Neural cell (in vitro differentiated cells): ENCODE results near the gene LNX1. TPM values are rescaled to one million over a fixed set of nuclear protein-coding genes. Genes with fewer than 3 reads are reported as not detected.

ENCODE experiments used
- H2AFZ ChIP-seq: fragments of 200-600, 300-800 bp; sonication (generic), shearing (Covaris generic); 2 replicates; pipeline ENCODE4 v1.6.0; 2014; ENCODE audit warnings: low read depth, mild to moderate bottlenecking, antibody characterized with exemption, low read length, moderate library complexity
- H3F3A ChIP-seq: fragments of 200-600 bp; shearing (Covaris generic); 2 replicates; pipeline ENCODE4 v1.6.1; 2016; ENCODE audit warnings: mild to moderate bottlenecking, moderate library complexity, mixed read lengths, antibody characterized with exemption, low read length; ENCODE audit not compliant: insufficient read depth, poor library complexity, severe bottlenecking
- H3K27ac ChIP-seq: fragments of 200-600, 300-800 bp; sonication (generic), shearing (Covaris generic); 2 replicates; pipeline ENCODE4 v1.5.1; 2014; ENCODE audit warnings: mild to moderate bottlenecking, low read length, moderate library complexity
- H3K27me3 ChIP-seq: fragments of 300-800, 200-600 bp; sonication (generic), shearing (Covaris generic); 2 replicates; pipeline ENCODE4 v1.6.0; 2014; ENCODE audit warnings: mild to moderate bottlenecking, low read depth, low read length, moderate library complexity; ENCODE audit not compliant: insufficient read depth
- H3K36me3 ChIP-seq: fragments of 300-800, 200-600 bp; sonication (generic), shearing (Covaris generic); 2 replicates; pipeline ENCODE4 v1.5.1; 2014; ENCODE audit warnings: mild to moderate bottlenecking, antibody characterized with exemption, low read length, moderate library complexity; ENCODE audit not compliant: insufficient read depth
- H3K4me2 ChIP-seq: fragments of 300-800, 200-600 bp; sonication (generic), shearing (Covaris generic); 2 replicates; pipeline ENCODE4 v1.6.0; 2014; ENCODE audit warnings: mild to moderate bottlenecking, low read length
- H3K4me3 ChIP-seq: fragments of 300-800, 200-600 bp; sonication (generic), shearing (Covaris generic); 2 replicates; pipeline ENCODE4 v1.5.1; 2014; ENCODE audit warnings: mild to moderate bottlenecking, low read length, moderate library complexity
- H3K79me2 ChIP-seq: fragments of 200-600 bp; shearing (Covaris generic); replicated peaks from 2 replicates; pipeline ENCODE4 v1.6.0; 2014; ENCODE audit warnings: mild to moderate bottlenecking, low read length, moderate library complexity; ENCODE audit not compliant: insufficient read depth
- H3K9ac ChIP-seq: fragments of 300-800, 200-600 bp; sonication (generic), shearing (Covaris generic); 2 replicates; pipeline ENCODE4 v1.6.1; 2016; ENCODE audit warnings: mild to moderate bottlenecking, low read length, mixed read lengths
- H3K9me2 ChIP-seq: fragments of 200-600 bp; shearing (Covaris generic); 2 replicates; pipeline ENCODE4 v1.6.1; 2016; ENCODE audit warnings: mild to moderate bottlenecking, low read length, mixed read lengths; ENCODE audit not compliant: insufficient read depth
- H3K9me3 ChIP-seq: fragments of 200-600, 300-800 bp; sonication (generic), shearing (Covaris generic); 2 replicates; pipeline ENCODE4 v1.6.1; 2016; ENCODE audit warnings: mild to moderate bottlenecking, mixed run types, low read length, moderate library complexity, mixed read lengths
- H4K20me1 ChIP-seq: fragments of 200-600 bp; shearing (Covaris generic); 2 replicates; pipeline ENCODE4 v1.6.1; 2016; ENCODE audit warnings: mild to moderate bottlenecking, mixed run types; ENCODE audit not compliant: insufficient read depth
- CTCF ChIP-seq: fragments of 450-650 bp; IDR thresholded peaks from 2 replicates; pipeline ENCODE4 v1.5.1; 2014; ENCODE audit warnings: antibody characterized with exemption, mild to moderate bottlenecking, moderate library complexity; ENCODE audit not compliant: poor library complexity, severe bottlenecking
- EP300 ChIP-seq: fragments of 450-650 bp; conservative IDR thresholded peaks from 2 replicates; pipeline ENCODE4 v1.6.1; 2014; ENCODE audit warnings: antibody characterized with exemption, mild to moderate bottlenecking, moderate library complexity; ENCODE audit not compliant: poor library complexity, severe bottlenecking
- EZH2 ChIP-seq: fragments of 200-600, 300-800 bp; shearing (Covaris generic), sonication (generic); IDR thresholded peaks from 2 replicates; pipeline ENCODE4 v1.6.1; 2014; ENCODE audit warnings: antibody characterized with exemption, low read length, borderline replicate concordance, mild to moderate bottlenecking; ENCODE audit not compliant: insufficient read depth, poor library complexity, severe bottlenecking
- MXI1 ChIP-seq: fragments of 450-650 bp; conservative IDR thresholded peaks from 2 replicates; pipeline ENCODE4 v1.6.1; 2014; ENCODE audit warnings: antibody characterized with exemption, mild to moderate bottlenecking; ENCODE audit not compliant: poor library complexity, severe bottlenecking
- POLR2AphosphoS5 ChIP-seq: IDR thresholded peaks from 2 replicates; pipeline ENCODE4 v1.6.1; 2012
- RAD21 ChIP-seq: fragments of 450-650 bp; conservative IDR thresholded peaks from 2 replicates; pipeline ENCODE4 v1.6.1; 2014; ENCODE audit warnings: antibody characterized with exemption, mild to moderate bottlenecking, moderate library complexity
- SMC3 ChIP-seq: fragments of 450-650 bp; conservative IDR thresholded peaks from 2 replicates; pipeline ENCODE4 v1.6.1; 2014; ENCODE audit warnings: antibody characterized with exemption, mild to moderate bottlenecking, moderate library complexity; ENCODE audit not compliant: poor library complexity
- TAF1 ChIP-seq: IDR thresholded peaks from 2 replicates; pipeline ENCODE4 v1.6.1; 2012; ENCODE audit warnings: low read depth
- polyA plus RNA-seq: library from polyadenylated mRNA; depleted of rRNA; stranded (reverse); fragments of >200 nt; gene quantifications from 2 replicates; pipeline ENCODE4 v1.2.3, GENCODE V29; 2014
- TF ChIP-seq, protein P1 (sequence below): IDR thresholded peaks from 2 replicates; pipeline ENCODE4 v1.6.1; 2012; ENCODE audit warnings: borderline replicate concordance

Gene LNX1
- polyA plus RNA-seq, 1 donor from 2014 or later, result 3.4 TPM

- Histone ChIP-seq H3K9me3 (no peaks in the 10 kb centered on the region), H3K27ac (no peak overlapping the region), H2AFZ (no peak overlapping the region), H3F3A (no peaks in the 10 kb centered on the region), H3K79me2 (no peaks in the 10 kb centered on the region), H3K27me3 (no peaks in the 10 kb centered on the region), H3K36me3 (no peaks in the 10 kb centered on the region), H3K9ac (no peak overlapping the region), H3K4me2 (no peak overlapping the region), H3K4me3 (no peak overlapping the region), H4K20me1 (no peaks in the 10 kb centered on the region), H3K9me2 (no peaks in the 10 kb centered on the region)
- no peak for TF ChIP-seq SMC3
- TF ChIP-seq TAF1, result no peak
- no peak for TF ChIP-seq EP300
- no peak for TF ChIP-seq POLR2AphosphoS5
- no peak for TF ChIP-seq EZH2
- no peak for TF ChIP-seq MXI1
- no peak for TF ChIP-seq CTCF
- TF ChIP-seq, protein P1, sequence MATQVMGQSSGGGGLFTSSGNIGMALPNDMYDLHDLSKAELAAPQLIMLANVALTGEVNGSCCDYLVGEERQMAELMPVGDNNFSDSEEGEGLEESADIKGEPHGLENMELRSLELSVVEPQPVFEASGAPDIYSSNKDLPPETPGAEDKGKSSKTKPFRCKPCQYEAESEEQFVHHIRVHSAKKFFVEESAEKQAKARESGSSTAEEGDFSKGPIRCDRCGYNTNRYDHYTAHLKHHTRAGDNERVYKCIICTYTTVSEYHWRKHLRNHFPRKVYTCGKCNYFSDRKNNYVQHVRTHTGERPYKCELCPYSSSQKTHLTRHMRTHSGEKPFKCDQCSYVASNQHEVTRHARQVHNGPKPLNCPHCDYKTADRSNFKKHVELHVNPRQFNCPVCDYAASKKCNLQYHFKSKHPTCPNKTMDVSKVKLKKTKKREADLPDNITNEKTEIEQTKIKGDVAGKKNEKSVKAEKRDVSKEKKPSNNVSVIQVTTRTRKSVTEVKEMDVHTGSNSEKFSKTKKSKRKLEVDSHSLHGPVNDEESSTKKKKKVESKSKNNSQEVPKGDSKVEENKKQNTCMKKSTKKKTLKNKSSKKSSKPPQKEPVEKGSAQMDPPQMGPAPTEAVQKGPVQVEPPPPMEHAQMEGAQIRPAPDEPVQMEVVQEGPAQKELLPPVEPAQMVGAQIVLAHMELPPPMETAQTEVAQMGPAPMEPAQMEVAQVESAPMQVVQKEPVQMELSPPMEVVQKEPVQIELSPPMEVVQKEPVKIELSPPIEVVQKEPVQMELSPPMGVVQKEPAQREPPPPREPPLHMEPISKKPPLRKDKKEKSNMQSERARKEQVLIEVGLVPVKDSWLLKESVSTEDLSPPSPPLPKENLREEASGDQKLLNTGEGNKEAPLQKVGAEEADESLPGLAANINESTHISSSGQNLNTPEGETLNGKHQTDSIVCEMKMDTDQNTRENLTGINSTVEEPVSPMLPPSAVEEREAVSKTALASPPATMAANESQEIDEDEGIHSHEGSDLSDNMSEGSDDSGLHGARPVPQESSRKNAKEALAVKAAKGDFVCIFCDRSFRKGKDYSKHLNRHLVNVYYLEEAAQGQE, result no peak
- TF ChIP-seq RAD21, result no peak
These were observed 24.9 kb upstream of the LNX1 start for GRCh38 chr4:53616219-53616618.

DNA sequence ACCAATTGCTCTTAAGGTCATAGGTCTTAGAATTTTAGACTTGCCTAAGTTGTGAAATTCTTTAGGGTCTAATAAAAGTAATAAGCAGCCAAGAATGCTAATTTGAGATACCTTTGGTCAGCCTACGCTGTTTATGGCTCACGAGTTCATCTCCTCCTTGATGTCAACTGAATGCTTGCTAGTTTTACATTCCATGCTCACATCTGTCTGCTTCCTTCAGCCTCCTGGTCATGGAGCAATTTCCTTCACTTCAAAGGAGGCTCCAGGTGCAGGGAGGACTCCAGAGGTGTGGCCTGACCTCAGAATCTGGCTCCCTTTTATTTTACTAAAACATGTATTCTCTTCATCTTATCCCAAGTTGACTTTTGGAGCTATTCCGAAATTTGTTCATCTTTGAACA lies 23.3 kb upstream of the LNX1 start:
- Histone ChIP-seq H2AFZ (no peak overlapping the region), H3K9me2 (peaks cover 2% of the 10 kb centered on the region), H4K20me1 (no peaks in the 10 kb centered on the region), H3K79me2 (no peaks in the 10 kb centered on the region), H3F3A (no peaks in the 10 kb centered on the region), H3K27ac (no peak overlapping the region), H3K36me3 (no peaks in the 10 kb centered on the region), H3K27me3 (no peaks in the 10 kb centered on the region), H3K4me3 (no peak overlapping the region), H3K9ac (no peak overlapping the region), H3K4me2 (no peak overlapping the region), H3K9me3 (no peaks in the 10 kb centered on the region)
- TF ChIP-seq EP300 (no peak), SMC3 (no peak), POLR2AphosphoS5 (no peak), MXI1 (no peak), CTCF (no peak), EZH2 (no peak), RAD21 (no peak), TAF1 (no peak)
- TF ChIP-seq, protein P1, result no peak
